ENCODE data around the gene PDE1C.

PDE1C gene

DNA sequence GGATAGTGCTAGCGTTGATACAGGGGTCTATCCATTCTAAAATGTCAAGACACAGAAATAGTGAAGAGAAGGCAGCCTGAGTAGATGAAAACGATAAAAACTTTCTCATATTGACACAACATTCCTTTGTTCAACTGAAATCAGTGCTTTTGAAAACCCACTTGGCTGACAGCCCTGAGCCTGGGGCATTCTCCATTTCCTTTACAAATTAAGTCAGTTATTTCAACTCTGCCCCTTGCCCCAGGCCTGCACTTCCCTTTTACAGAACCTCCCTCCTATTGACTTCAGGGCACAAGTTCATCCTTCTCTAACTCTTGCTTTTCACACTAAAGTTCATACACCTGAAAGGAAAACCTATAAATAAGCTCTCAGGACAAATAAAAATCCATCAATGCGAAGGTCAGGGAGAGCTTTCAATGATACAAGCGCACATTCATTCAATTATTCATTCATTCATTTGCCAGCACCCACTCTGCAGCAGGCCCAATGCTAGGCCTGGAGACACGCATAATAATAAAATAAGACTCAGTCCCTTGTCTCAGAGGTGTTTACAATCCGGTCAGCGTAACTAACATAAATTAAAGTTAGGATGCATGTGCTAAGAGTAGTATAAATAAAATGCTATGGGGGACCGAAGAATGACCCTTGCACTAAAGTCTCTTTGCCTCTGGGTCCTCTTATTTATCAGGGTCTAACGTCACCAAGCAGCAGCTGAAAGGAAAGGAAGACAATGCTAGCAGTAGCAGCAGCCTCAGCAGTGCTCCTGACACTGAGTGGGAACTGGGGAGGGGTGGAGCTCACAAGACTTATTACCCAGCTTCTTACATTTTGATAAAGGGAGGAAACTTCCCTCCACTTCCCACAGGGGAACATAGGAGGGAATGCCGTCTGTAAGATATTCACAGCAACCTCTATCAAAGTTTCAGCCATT is 134.8 kb downstream of the PDE1C start:
- no peak for DNase-seq

DNA sequence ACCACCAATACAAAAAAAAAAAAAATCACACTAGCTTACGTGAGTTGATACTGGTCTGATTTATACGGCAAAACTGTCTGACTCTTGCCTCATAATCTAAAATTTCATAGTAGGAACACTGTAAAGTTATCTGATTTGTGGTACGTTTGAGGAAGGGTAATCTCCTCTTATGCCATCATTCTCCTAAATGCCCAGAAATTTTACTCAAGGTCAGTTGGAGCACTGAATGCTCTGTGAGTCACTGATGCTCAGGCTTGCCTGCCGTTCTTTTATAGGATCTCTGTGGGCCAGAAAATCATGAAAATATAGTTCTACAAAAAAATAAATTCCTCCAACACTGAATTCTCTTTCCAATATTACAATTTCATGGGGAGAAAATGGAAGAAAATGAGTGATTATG is 135.7 kb downstream of the PDE1C start:
- no peak for DNase-seq

DNA sequence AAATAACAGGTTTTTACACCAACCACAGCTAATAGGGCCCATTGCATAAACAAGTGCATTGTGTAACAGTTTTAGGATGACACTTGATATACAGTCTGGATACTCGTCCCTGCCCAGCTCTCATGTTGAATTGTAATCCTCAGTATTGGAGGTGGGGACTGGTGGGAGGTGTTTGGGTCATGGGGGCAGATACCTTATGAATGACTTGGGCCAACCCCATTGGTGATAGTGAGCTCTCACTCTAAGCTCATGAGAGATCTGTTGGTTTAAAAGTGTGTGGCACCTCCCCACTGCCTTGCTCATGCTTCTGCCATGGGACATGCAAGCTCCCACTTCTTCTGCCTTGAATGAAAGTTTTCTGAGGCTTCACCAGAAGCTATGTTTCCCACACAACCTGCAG is 136.7 kb downstream of the PDE1C start:
- no peak for DNase-seq

DNA sequence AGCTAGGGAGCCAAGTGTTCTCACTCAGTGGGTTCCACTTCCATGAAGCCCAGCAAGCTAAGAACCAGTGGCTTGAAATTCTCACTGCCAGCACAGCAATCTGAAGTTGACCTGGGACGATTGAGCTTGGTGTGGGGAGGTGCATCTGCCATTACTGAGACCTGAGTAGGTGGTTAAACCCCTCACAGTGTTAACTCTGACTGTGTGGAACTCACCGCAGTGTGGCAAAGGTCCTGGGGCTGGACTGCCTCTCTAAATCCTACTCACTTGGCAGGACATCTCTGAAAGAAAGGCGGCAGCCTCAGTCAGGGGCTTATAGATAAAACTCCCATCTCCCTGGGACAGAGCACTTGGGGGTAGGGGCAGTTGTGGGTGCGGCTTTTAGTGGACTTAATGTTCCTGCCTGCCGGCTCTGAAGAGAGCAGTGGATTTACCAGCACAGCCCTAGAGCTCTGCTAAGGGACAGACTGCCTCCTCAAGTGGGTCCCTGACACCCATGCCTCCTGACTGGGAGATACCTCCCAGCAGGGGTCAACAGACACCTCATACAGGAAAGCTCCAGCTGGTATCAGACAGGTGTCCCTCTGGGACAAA is 143.1 kb downstream of the PDE1C start:
- DNase-seq, result no peak

DNA sequence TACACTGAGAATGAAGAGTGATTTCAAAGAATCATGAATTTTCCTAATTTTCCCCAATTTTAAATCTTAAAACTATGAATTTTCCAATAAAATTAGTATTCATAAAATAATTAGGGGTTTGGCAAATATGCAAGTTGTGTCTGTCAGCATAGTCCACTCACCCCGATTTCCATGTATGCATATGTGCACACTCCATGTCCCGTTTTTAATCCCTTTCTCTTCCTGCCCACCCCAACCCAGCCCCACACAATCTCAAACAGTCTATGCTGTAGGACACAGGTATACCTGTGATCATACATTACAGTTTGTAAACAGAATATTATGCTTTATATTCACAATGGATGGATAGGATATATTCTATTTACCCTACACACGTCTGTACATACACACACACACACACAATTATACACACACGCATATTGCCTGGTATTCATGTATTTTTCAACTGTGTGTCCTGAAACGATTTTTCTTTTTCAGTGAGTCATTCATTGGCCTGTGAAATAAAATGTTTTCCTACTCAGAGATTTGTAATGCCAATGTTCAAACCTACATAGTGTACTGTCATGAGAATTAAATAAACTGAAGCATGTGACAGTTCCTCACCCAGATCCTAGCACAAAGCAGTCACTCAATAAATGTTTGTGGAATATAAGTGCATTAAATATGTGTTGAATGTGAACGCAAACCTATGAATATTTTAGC is 144.3 kb downstream of the PDE1C start:
- DNase-seq, result no peak

DNA sequence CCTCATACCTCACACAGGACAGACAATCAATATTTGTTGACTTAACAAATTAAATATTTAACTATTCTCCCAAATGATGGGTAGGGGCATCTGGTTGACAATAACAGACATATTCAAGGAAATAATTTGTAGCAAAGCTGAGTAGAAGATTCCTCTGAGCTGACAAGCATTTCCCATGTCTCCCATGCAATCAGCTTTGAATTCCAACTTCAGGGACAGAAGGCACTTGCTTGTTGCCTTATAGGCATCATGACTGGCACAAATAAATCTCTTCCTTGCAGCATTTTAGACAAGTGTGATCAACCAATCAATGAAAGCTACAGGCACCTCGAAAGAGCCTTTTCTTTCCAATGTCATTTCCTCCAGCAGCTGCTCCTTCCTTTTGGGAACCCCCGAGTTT is 146.0 kb downstream of the PDE1C start:
- no peak for DNase-seq

DNA sequence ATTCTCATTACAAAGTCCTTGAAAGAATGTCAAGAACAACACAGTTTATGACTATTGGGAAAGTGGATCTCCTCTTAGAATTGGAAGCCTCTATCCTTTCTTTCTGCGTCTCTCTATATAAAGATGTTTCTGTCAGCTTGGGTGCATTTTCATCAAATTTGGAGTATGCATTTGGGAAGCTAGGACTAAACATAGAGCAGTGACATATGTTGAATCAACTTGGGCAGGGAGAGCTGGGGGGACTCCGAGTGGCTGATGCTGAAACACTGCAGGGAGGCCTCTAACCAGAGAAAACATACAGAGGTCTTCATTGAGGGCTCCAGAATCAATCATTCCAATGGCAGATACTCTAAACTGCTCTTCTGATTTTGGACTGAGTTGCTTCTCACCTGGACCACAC is 147.4 kb downstream of the PDE1C start:
- DNase-seq, result no peak

DNA sequence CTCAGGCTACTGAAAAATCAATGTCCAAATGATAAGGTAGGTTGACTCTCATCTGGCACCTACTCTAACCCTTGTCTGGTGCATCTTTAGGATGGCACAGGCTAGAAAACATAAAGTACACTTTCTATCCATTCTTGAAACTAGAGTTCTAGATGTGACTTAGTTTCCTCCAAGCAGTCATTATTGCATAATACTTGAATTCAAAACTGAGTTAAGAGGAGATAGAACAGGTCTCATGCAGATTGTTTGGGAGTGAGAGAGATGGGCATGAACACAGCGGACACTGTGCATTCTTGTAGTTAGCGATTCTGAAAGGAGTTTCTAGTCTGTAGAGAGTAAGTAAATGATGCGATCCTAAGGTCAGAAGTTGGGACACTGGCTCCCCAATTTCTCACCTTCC is 149.2 kb downstream of the PDE1C start:
- no peak for DNase-seq

DNA sequence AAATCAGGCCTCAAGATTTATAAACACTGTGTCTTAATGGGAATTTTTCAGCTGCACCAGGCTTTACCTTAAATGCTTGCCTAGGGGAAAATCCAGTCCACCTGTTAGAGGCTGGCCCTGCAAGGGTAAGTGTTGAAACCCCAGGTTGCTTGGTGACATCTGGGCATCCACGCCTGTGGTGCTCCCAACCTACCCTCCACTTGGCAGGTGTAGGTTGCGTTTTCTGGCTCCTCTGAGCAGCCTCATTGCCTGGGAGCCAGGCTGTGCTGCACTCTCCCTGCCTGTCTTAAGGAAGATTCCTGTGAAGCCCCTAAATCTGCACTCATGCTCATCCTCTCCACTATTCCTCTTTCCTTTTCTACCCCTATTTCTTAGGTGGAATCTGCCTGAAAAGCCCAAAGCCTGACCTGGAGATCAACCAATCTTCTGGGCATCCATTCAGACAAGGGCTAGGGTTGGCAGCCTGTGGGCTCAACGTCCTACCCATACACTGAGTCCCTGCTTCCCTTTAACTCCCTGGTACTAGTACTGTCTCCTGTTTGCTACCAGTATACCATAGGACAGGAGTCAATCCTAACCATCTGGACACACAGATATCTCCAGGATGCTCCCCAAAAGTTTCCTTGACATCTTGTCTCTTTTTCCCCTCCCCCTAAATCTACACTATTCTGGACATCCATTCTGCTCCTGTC is 150.4 kb downstream of the PDE1C start:
- DNase-seq, result no peak

DNA sequence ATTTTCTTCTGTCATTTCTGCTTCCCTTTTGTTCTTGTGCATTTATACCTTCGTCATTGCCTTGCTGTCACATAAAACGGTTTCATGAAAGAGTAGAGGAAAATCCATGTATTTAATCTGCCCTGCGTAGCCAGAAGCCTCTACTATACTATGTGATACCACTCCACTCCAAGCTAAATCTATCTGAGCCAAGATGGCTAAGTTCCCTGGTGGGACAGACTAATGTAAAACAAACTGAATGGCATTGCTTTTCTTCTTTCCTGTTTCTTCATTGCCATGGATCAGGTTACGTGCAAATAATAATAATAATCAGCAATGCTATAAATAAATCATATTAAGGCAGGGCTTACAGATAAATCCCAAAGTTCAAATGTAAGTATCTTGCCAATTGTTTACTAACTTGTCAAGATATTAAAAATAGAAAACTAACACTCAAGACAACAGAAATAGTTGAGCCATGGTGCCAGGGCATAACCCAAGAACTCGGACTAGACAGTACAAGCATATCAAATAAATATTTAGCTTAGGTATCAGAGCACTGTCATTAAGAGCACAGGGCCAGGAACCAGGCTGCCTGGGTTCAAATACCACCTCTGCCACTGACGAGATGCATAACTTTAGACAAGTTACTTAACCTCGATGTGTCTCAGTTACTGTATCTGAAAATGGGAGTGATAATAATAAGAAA is 151.4 kb downstream of the PDE1C start:
- no peak for DNase-seq

DNA sequence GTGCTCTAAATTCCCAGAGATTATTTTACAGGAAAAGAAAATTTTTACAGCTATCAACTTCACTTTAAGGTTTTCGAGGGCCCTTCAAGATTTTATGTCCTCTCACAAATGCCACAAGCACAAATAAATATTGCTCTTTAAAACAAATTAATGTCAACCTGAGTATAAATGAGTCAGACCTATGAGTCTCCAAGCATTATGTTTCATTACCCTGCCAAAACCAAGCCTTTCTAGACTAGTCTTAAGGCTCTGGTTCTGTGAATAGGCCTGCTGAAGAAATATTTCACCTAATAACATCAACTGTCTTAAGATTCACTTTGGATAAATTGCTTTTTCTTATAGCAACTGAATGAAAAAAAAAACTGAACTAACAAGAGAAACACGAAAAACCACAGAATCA is 153.0 kb downstream of the PDE1C start:
- DNase-seq, result no peak

DNA sequence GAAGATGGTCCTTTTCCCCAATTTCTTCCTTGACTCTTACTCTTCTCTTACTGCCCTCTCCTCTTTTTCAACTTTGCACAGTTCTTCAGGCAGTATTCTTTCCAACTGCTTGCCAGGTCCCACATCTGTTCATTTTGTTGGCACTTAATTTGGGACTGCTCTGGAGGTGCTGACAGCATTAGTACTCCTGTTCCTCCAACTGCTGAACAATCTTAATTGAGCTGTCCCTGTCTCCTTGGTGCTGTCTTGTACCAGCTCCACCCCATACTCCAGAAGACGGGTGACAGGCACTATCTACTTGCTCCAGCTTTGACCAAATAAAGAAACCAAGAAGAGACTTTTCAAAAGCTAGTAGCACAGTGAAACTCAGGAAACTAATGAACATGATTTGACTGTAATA is 160.0 kb downstream of the PDE1C start:
- no peak for DNase-seq

DNA sequence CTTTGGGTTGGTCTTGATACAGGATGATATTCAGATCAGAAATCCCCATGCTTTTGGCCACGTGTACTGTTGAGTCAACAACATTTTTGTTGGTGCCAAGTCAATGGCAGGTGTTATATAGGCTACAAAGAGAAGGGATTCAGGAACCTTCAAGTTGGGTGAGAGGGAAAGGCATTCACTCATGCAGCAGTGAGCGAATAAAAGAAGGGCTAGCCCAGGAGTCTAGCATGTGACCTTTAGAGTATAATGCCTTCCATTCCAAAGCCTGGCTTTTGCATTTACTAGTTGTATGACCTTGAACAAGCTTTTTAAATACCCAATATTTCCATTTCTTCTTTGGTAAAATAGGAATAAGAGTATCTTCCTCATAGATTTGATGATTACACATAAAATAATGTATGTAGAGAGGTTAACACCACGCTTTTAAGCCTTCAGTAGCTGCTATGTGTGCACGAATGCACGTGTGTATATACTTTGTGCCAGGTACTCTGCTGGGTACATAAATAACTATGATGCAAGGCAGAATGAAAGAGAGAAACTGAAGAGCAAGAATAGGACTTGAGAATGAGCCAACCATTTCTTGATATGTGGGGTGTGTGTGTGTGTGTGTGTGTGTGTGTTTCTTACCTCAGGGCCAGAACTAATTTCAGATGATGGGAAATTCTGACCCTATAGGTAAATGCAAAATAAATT is 163.6 kb downstream of the PDE1C start:
- no peak for DNase-seq

DNA sequence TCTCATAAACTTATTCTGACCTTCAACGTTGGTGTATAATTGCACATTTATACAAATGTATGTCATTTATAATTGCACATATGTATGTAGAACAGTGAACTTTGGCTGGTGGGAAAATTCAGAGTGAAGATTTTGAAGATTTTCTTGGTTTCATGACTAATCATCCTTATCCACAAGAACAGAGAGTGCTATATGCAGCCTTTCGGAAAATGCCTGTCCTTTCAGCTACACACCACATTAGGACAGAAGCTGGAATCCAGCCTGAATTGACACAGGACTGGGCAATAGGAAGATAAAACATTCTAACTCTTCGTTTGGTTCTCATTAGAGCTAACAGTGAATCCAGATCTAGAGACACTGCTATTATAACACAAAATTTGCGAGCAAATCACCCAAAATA is 166.2 kb downstream of the PDE1C start:
- no peak for DNase-seq

DNA sequence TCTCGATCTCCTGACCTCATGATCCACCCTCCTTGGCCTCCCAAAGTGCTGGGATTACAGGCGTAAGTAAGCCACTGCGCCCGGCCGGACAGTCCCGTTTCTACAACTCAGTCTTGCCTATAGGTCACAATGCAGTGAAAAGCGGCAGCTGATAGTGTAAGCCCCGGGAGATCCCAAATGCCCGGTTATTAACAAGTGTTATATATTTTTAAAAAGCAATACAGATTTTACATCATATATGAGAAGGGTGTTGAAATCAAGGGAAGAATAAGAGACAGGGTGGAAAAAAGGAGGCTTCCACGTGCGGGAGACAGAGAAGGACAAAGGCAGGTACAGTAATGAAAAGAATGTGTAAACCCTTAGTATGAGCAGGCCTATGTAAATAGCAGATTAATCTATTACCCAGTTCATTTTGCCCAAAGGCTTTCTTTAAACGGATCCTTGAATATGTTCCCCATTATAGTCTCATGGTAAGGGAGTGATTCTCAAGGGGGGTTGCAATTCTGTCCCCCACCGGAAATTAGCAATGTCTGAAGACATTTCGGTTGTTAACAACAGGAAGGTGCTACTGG is 170.8 kb downstream of the PDE1C start:
- DNase-seq, result no peak

DNA sequence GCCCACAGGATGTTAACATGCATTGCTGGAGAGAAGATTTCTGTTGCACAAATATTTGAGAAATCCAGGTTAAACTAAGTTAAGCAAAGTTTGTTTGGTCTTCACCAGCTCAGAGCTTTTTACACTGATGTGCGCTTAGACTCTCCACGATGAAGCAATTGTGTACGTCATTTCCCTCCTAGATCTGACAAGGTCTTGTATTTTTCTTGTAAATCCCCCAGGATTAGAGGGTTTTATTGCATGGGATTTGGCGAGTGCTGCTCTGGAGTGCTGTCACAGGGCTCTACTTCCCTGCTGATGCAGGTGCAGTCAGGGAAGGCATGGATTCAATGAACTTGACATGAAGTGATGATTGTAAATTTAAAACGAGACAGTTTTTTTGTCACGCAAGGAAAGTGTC is 173.3 kb downstream of the PDE1C start:
- DNase-seq, result no peak

DNA sequence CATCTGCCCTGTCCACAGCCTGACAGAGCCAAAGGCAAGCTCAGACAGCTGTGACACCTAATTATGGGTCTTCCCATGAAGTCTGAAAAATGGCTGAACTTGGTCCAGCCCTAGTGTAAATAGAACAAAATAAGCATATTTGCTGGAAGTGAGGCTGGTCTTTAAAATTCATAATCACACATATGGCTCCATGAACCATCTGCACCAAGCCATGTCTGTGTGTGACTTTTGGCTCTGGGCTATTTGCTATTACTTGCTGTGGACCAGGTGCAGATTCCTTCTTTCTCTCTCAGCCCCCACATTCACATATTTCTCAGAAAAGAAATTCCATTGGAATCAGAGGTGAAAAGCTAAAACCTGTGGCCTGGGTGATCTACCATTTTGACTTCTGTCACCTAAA is 175.9 kb downstream of the PDE1C start:
- no peak for DNase-seq

DNA sequence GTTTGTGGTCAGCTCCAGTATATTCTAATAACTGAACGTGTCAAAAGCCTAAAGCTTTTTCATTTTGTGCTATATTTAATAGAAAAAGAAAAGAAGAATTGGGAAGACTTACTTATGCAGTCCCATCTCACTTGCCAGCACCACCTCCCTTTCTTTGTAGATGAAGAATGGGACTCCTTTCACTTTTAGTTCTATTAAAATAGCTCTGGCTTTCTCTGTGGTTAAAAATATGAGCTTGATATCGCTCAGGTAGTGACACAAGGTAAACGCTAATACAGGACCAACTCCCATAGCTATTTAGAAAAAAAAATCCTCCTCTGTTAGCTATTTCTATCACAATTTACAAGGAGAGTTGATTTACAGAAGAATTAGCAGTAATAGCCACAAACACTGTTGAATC is 176.8 kb downstream of the PDE1C start:
- no peak for DNase-seq

DNA sequence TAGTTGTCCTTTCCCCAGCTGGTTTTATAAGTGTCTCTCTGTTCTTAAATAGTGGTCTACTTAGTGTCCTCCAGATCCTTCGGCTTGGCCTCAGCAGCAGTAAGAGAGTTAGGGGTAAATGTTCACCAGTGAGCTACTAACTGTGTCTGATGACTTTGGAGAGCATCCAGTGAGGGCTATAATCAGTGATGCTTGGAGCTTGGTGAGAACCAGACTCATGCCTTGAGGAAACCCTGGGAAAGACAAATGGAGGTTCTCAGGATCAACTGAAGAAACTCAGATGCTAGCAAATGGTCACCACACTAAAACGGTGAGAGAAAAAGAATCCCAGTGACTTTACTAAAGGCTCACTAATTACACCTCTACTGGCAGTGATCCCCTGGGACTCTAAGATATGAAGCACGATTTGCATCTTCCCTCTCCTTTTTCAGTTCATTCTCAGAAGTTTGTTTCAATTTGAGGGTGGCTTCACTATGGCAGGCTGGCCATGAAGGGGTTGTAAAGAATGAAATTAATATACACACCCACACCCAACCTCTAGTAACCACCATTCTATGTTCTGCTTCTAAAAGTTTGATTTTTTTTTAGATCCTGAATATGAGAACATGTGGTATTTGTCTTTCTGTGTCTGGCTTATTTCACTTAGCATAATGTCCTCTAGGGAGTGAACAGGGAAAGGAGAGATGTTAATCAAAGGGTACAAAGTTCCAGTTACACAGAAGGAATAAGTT is 177.9 kb downstream of the PDE1C start:
- no peak for DNase-seq

DNA sequence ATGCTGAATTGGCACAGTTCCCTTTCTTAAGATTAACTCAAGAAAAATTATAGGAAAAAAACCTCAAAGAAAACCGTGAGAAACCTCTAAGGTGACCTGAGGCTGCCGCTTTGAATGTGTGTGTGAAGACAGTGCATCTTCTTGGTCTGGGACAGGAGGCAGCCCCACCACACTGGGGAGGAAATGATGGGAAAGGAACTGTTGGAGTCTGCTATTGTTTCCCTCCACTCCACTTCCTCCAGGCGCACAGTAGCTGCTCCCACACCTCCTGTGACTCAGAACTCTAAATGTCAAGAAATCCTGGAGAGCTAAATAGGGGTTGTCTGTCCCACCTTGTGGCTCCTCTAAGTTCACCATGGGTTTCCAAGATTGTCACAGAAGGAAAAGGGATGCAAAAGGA is 179.4 kb downstream of the PDE1C start:
- no peak for DNase-seq

DNA sequence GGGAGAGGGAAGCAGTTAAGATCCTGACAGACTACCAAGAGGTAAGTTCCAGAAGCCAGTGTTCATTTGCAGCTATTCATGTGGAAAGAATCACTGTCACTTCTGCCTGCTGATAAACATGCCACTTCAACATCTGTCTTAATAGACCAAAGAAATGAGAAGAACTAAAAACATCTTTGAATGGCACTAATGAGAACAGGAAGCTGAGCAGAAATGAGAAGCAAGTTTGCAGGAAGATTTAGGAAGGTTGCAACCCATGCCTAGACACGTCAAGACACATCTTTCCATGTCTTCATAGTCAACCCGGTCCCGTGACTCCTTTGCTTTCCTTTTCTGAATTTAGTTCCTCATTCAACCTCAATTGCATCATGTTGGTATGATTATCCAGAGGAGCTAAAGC is 180.0 kb downstream of the PDE1C start:
- no peak for DNase-seq
